Osteocyte (in vitro differentiated cells): ENCODE data around the gene INTS13. TPM values are rescaled to one million over a fixed set of nuclear protein-coding genes. Genes with fewer than 3 reads are reported as not detected.

Source experiments
- DNase-seq: peaks from one replicate; pipeline ENCODE4 v3.0.0; 2021; ENCODE audit warnings: mixed read lengths; ENCODE audit not compliant: unreplicated experiment; ENCODE audit errors: extremely low spot score
- H3K27ac Mint-ChIP-seq: one replicate; pipeline ENCODE4 v1.8.0; 2021; ENCODE audit warnings: mild to moderate bottlenecking, mixed read lengths; ENCODE audit not compliant: unreplicated experiment
- H3K27me3 Mint-ChIP-seq: one replicate; pipeline ENCODE4 v1.8.0; 2021; ENCODE audit warnings: mixed read lengths; ENCODE audit not compliant: unreplicated experiment
- H3K36me3 Mint-ChIP-seq: one replicate; pipeline ENCODE4 v1.8.0; 2021; ENCODE audit warnings: mixed read lengths; ENCODE audit not compliant: unreplicated experiment
- H3K4me1 Mint-ChIP-seq: one replicate; pipeline ENCODE4 v1.8.0; 2021; ENCODE audit warnings: mixed read lengths; ENCODE audit not compliant: unreplicated experiment
- H3K4me3 Mint-ChIP-seq: one replicate; pipeline ENCODE4 v1.8.0; 2021; ENCODE audit warnings: mild to moderate bottlenecking, moderate library complexity, mixed read lengths; ENCODE audit not compliant: unreplicated experiment
- H3K9me3 Mint-ChIP-seq: one replicate; pipeline ENCODE4 v1.8.0; 2021; ENCODE audit warnings: mixed read lengths; ENCODE audit not compliant: unreplicated experiment
- total RNA-seq: library from RNA; stranded (reverse); gene quantifications from 2 replicates; pipeline ENCODE4 v1.2.1, GENCODE V29; 2021
- TF ChIP-seq, protein P1 (sequence below): fragments of 200-600 bp; sonication (generic); IDR thresholded peaks from 2 replicates; pipeline ENCODE4 v1.5.0; 2021; ENCODE audit warnings: antibody characterized with exemption, mild to moderate bottlenecking, moderate library complexity

INTS13 gene
- total RNA-seq, 1 donor from 2014 or later = 27.6 TPM

DNA sequence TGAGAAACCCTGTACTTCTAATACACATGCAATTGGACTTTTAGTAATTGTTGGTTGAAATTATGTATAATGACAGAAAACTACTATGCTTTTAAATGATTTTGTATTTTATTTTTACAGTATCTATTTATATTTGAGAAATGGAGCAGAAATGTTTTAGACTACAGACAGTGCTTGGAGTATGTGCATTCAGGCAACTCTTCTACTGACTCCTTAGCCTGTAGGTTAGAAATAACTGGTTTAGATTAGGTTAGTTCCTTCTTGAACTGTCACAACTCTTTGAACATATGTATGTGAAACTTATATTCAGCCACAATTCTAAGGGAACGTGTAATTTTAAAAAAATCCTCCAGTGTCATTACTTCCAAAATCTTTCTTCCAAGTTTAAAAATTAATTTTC lies 2.2 kb upstream of the INTS13 start:
- no peak for DNase-seq
- Mint-ChIP-seq H3K27ac (no peak overlapping the region), H3K4me3 (peak overlapping the region; percentile 98), H3K36me3 (peaks cover 5% of the 10 kb centered on the region), H3K27me3 (no peaks in the 10 kb centered on the region), H3K9me3 (no peaks in the 10 kb centered on the region), H3K4me1 (peaks cover 53% of the 10 kb centered on the region)
- TF ChIP-seq, protein P1, sequence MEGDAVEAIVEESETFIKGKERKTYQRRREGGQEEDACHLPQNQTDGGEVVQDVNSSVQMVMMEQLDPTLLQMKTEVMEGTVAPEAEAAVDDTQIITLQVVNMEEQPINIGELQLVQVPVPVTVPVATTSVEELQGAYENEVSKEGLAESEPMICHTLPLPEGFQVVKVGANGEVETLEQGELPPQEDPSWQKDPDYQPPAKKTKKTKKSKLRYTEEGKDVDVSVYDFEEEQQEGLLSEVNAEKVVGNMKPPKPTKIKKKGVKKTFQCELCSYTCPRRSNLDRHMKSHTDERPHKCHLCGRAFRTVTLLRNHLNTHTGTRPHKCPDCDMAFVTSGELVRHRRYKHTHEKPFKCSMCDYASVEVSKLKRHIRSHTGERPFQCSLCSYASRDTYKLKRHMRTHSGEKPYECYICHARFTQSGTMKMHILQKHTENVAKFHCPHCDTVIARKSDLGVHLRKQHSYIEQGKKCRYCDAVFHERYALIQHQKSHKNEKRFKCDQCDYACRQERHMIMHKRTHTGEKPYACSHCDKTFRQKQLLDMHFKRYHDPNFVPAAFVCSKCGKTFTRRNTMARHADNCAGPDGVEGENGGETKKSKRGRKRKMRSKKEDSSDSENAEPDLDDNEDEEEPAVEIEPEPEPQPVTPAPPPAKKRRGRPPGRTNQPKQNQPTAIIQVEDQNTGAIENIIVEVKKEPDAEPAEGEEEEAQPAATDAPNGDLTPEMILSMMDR = no peak

DNA sequence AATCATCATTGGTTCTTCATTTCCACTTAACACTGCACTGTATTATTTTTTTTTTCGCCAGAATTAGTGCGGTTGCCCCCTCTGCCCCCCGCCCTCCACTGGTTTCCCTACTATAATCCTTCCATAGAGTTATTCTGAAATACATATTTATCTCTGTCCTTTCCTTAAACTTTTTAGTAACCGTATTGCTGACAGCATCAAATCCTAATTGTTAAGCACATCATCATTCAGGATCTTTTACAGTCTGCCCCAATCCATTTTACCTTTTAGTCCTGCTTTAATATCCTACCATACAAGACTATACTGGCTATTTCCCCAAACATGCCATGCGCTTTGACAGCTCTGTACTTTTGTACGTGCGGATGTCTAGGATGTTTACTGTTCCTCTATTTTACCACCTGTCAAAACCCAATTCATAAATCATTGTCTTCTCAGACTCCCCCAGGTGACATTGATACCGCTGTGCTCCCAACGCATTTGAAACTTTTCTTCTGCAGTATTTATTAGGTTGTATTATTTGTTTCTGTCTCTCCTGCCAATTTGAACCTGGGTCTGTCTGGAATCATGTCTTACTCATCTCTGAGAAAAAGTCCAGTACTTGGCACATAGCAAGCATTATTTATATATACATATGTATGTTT lies 1.5 kb upstream of the INTS13 start:
- Mint-ChIP-seq H3K27me3 (no peaks in the 10 kb centered on the region), H3K36me3 (peaks cover 4% of the 10 kb centered on the region), H3K4me1 (peaks cover 54% of the 10 kb centered on the region), H3K9me3 (no peaks in the 10 kb centered on the region), H3K4me3 (peak overlapping the region; percentile 98), H3K27ac (peak overlapping the region; percentile 100)
- TF ChIP-seq, protein P1 = no peak
- DNase-seq = no peak

DNA sequence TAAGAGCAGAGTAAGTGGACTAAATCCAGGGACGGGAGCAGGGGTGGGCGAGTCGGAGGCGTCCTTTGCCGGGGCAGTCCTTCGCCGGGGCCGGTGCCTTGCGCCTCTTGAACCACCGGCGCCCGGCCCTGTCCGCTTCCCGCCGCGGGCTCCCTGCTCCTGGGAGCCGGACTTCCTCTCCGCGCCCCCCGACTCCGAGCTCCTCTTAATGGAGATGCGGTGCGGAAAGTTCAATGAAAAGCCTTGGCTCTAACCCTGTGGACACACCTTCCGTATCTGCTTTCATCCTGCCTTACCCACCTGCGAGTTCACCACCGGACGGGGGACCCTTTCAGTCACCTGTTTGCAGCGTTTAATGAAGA lies 901 bp upstream of the INTS13 start:
- TF ChIP-seq, protein P1 = no peak
- Mint-ChIP-seq H3K27ac (peak overlapping the region; percentile 100), H3K27me3 (no peaks in the 10 kb centered on the region), H3K36me3 (peaks cover 4% of the 10 kb centered on the region), H3K9me3 (no peaks in the 10 kb centered on the region), H3K4me1 (peaks cover 54% of the 10 kb centered on the region), H3K4me3 (peak overlapping the region; percentile 98)
- DNase-seq = peak; percentile 87

DNA sequence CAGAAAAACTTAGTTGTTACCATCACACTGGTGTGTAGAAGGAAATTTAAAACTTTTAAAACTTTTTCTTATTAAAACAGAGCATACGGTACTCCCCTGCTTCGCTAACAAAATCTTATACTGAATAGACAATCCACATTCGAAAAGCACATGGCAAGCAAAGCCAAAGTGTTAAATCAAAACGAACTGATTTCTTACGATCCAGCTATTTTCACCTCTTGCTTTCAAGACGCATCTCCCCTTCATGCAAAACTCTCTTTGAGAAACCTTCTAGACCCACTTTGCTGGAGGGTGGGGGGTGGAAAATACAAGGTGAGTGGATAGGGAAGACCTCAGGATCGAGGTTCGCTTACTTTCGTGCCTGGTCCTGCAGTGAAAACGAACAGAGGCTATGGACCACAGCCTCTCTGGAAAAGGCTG lies 328 bp downstream of the INTS13 start:
- peaks cover 7% of the 10 kb centered on the region for H3K36me3 Mint-ChIP-seq
- peak overlapping the region; percentile 100 for H3K27ac Mint-ChIP-seq
- no peak for DNase-seq
- H3K27me3 Mint-ChIP-seq = no peaks in the 10 kb centered on the region
- peaks cover 52% of the 10 kb centered on the region for H3K4me1 Mint-ChIP-seq
- TF ChIP-seq, protein P1 = no peak
- H3K9me3 Mint-ChIP-seq = no peaks in the 10 kb centered on the region
- H3K4me3 Mint-ChIP-seq = peak overlapping the region; percentile 98

DNA sequence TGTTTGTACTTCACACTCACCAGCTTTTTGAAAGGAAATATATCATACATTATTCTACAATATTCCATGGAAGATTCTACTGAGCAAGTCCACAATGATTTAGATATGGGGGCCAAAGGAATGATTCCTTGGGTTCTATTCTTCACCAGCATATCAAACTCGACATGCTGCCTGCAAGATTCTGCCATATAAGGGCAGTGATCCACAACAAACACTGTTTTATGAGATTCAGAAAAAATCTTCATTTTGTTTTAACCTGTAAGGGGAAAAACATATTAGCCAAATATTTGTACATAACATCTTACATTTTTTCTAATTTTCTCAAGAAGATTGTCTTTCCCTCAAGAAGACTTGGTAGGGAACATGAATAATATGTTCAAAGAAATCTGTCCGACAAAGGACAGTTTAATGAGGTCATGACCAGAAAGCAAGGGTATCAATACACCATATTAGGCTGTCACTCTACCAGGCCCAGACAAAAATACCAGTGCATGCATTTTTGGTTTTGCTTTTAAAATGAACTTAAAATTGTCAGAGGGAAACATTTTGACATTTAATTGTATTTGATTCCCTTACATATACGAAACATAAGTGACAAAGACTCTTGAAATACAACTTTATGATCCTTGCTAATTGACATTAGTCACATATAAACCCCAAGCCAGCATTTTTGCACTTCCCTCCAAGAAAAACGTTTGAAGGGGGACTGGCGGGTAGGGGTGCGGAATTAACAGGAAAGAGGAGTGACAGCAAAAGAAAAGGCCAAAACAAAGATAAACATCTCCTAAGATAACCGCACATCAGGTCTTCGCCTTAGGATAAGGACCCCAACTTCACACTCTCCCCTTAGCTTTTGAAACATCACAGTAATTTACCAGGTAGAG lies 980 bp downstream of the INTS13 start:
- peaks cover 47% of the 10 kb centered on the region for H3K4me1 Mint-ChIP-seq
- no peaks in the 10 kb centered on the region for H3K9me3 Mint-ChIP-seq
- H3K27ac Mint-ChIP-seq = peak overlapping the region; percentile 100
- DNase-seq = no peak
- peaks cover 11% of the 10 kb centered on the region for H3K36me3 Mint-ChIP-seq
- H3K4me3 Mint-ChIP-seq = peak overlapping the region; percentile 98
- H3K27me3 Mint-ChIP-seq = no peaks in the 10 kb centered on the region
- TF ChIP-seq, protein P1 = no peak
